Ovary (tissue), 9 donors: ENCODE results near the gene ZP4. TPM values are rescaled to one million over a fixed set of nuclear protein-coding genes. Genes with fewer than 3 reads are reported as not detected.

Experiments used
- DNase-seq, 5 donors: peaks; one replicate each; pipeline ENCODE4 v3.0.0-alpha.2; 2019 to 2020
- H3K27ac ChIP-seq, 2 donors: fragments of 200-600 bp; one replicate each; pipeline versions ENCODE4 v1.5.1 to v1.8.0; 2019 to 2022
- H3K27me3 ChIP-seq: fragments of 200-600 bp; one replicate; pipeline ENCODE4 v1.8.0; 2022
- H3K36me3 ChIP-seq: fragments of 200-600 bp; sonication (generic); one replicate; pipeline ENCODE4 v1.5.1; 2019
- H3K4me1 ChIP-seq: one replicate; pipeline ENCODE4 v1.8.1; 2013; ENCODE audit warnings: mild to moderate bottlenecking, moderate library complexity; ENCODE audit not compliant: insufficient read depth
- H3K4me3 ChIP-seq: fragments of 200-600 bp; sonication (generic); one replicate; pipeline ENCODE4 v1.5.1; 2017
- H3K9me3 ChIP-seq, 2 donors: fragments of 200-600 bp in 1 of 2; sonication (generic) in 1 of 2; one replicate each; pipeline versions ENCODE4 v1.5.1 to v1.8.1; 2013 to 2019; ENCODE audit warnings: mild to moderate bottlenecking in 1 of 2, moderate library complexity in 1 of 2
- CTCF ChIP-seq, 3 donors: fragments of 450-650 bp in 2 of 3; fragments of 200-600 bp in 1 of 3; IDR thresholded peaks; one replicate each; pipeline versions ENCODE4 v1.5.1 to v1.8.0; 2016 to 2022; ENCODE audit warnings: antibody characterized with exemption in 3 of 3, mild to moderate bottlenecking in 1 of 3
- EP300 ChIP-seq: sonication (generic); formaldehyde crosslinking; IDR thresholded peaks from one replicate; pipeline ENCODE4 v1.6.1; 2017; ENCODE audit warnings: antibody characterized with exemption
- POLR2A ChIP-seq: fragments of 450-650 bp; IDR thresholded peaks from one replicate; pipeline ENCODE4 v1.6.1; 2017; ENCODE audit warnings: antibody characterized with exemption, mild to moderate bottlenecking, moderate library complexity
- WGBS, 3 donors: extraction: QIAGEN DNeasy Blood & Tissue Kit in 1 of 3; methylation state at CpG; one replicate each; pipeline versions ENCODE4 v1.1.5 to v1.1.7; 2013 to 2017; 5-methylcytosine and 5-hydroxymethylcytosine counted together
- intact Hi-C, 4 donors: fragments of 100-400 bp; cut with DNase I; formaldehyde crosslinking; loops; one replicate each; pipeline versions ENCODE4 v1.11.0 to v1.15.1; 2022 to 2023
- polyA plus RNA-seq, 2 donors: library from polyadenylated mRNA; stranded (reverse); fragments of 200-250 nt in 1 of 2; fragments of 350-450 nt in 1 of 2; fragmentation: Illumina TruSeq in 1 of 2; extraction: RNeasy Lipid Tissue Mini Kit (QIAGEN cat#74804) in 1 of 2; gene quantifications; one replicate each; pipeline ENCODE4 v1.2.3, GENCODE V29; 2013 to 2014
- total RNA-seq, 7 donors: library from RNA; depleted of rRNA in 2 of 7; stranded (reverse); fragments of >200 nt in 2 of 7; fragmentation: NEBNext Ultra II Directional in 3 of 7; extraction: Animal tissue kit (Norgen Biotek cat#: 25700) in 3 of 7; gene quantifications; one replicate each; pipeline versions ENCODE4 v1.1.0 to v1.2.4, GENCODE V29; 2016 to 2023
- donor health status: DM: no; HTN: no; CAD: no; lungs with moderate emphysema.
- donor health status: DM: no; HTN: no; CAD: no.
- donor health status: Bipolar disorder and iron deficiency.
- donor health status: DM: yes; HTN: yes; CAD: no.
- donor health status: DM: no; HTN: no; CAD: no.
- donor health status: DM: yes; HTN: yes; CAD: no.

Gene ZP4
- total and polyA plus RNA-seq, 9 donors, result 0.13 to 1.1 TPM; not detected in 7

- Histone ChIP-seq H3K9me3 (no peaks in the 10 kb centered on the region), H3K27ac (no peak overlapping the region), H3K4me3 (no peak overlapping the region), H3K27me3 (no peaks in the 10 kb centered on the region), H3K4me1 (no peaks in the 10 kb centered on the region), H3K36me3 (no peaks in the 10 kb centered on the region)
- DNase-seq, result no peak
- WGBS, 3 donors, result 78 to 92% (median 89%) methylated on average over 2 of the region's 2 CpGs
- intact Hi-C loops, result no loop called here
- TF ChIP-seq CTCF (IDR thresholded peaks at IDR 0.05), result no peak
- no peak for TF ChIP-seq POLR2A
- TF ChIP-seq EP300, result no peak
Measured at GRCh38 chr1:237910834-237911233, 20.1 kb upstream of the ZP4 start.

- no peak for TF ChIP-seq CTCF (IDR thresholded peaks at IDR 0.05)
- TF ChIP-seq POLR2A, result no peak
- TF ChIP-seq EP300, result no peak
- intact Hi-C loops, result no loop called here
- no peak for DNase-seq
Measured at GRCh38 chr1:237903961-237904360, 13.2 kb upstream of the ZP4 start.

GRCh38 chr1:237902960-237903743 is 12.4 kb upstream of the ZP4 start:
- no peaks in the 10 kb centered on the region for H3K4me1 ChIP-seq
- H3K9me3 ChIP-seq, result no peaks in the 10 kb centered on the region
- H3K4me3 ChIP-seq, result no peak overlapping the region
- no peaks in the 10 kb centered on the region for H3K36me3 ChIP-seq
- no peak for TF ChIP-seq CTCF (IDR thresholded peaks at IDR 0.05)
- TF ChIP-seq EP300, result no peak
- no peak for TF ChIP-seq POLR2A
- WGBS, 3 donors, result 80 to 82% (median 80%) methylated on average over 4 of the region's 4 CpGs
- H3K27ac ChIP-seq, result no peak overlapping the region
- intact Hi-C loops, result no loop called here
- no peaks in the 10 kb centered on the region for H3K27me3 ChIP-seq
- no peak for DNase-seq

More at GRCh38 chr1:237903961-237904360, 13.2 kb upstream of the ZP4 start:
- Histone ChIP-seq H3K4me3 (no peak overlapping the region), H3K36me3 (no peaks in the 10 kb centered on the region), H3K4me1 (no peaks in the 10 kb centered on the region), H3K9me3 (no peaks in the 10 kb centered on the region), H3K27ac (no peak overlapping the region), H3K27me3 (no peaks in the 10 kb centered on the region)
- 91 to 97% (median 96%) methylated on average over 2 of the region's 2 CpGs for WGBS, 3 donors

GRCh38 chr1:237901299-237901934 is 10.7 kb upstream of the ZP4 start:
- TF ChIP-seq EP300 (no peak), POLR2A (no peak), CTCF (IDR thresholded peaks at IDR 0.05) (no peak)
- intact Hi-C loops, result no loop called here
- Histone ChIP-seq H3K9me3 (no peaks in the 10 kb centered on the region), H3K27ac (no peak overlapping the region), H3K4me3 (no peak overlapping the region), H3K27me3 (no peaks in the 10 kb centered on the region), H3K36me3 (no peaks in the 10 kb centered on the region), H3K4me1 (no peaks in the 10 kb centered on the region)
- 38 to 43% (median 39%) methylated on average over 5 of the region's 5 CpGs for WGBS, 3 donors
- no peak for DNase-seq
